ENCODE measurements around the gene PCDH1.

PCDH1 gene

DNA sequence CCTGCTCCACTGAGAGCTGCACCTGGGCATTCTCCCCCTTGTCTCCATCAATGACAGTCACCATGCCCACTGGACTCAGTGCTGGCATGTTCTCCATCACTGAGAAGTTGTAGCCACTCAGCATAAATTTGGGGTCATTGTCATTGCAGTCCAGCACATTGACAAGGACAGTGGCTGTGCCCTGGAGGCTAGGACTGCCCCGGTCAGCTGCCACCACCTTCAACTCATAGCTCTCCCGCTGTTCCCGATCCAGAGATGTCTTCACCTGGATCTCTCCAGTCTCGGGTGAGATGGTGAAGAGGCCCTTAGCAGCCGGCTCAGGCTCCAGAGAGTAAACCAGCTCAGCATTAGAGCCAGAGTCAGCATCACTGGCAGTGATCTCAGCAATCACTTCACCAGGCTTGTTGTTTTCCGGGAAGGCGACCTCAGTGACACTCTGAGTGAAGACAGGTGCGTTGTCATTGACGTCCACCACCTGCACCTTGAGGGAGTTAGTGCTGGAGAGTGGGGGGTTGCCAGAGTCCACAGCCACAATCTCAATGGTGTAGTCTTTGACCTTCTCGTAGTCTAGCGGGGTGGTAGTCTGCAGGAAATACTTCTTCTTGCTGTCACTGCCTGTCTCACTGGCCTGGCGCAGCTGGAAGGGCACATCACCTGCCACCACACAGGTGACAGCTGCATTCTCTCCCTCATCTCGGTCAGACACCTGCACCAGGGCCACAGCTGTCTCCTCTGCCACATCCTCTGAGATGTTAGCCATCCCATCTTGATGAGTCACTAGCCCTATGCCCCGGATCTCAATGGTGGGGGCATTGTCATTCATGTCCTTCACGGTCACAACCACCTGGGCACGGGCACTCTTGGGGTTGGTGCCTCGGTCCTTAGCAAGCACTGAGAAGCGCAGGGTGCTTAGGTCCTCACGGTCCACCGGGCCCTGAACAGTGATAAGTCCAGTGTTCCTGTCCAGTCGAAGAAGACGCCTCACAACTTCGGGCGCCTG, 13.5 kb downstream of the PCDH1 start:
- TF ChIP-seq ZC3H10 (CRISPR knock-in tag; IDR thresholded peaks at IDR 0.05) (no peak), ESRRG (CRISPR knock-in tag; IDR thresholded peaks at IDR 0.05) (no peak), BACH2 (CRISPR knock-in tag; IDR thresholded peaks at IDR 0.05; ENCODE audit: borderline replicate concordance) (no peak), ZFP30 (CRISPR knock-in tag; IDR thresholded peaks at IDR 0.05) (no peak), ARNTL (CRISPR knock-in tag; IDR thresholded peaks at IDR 0.05; ENCODE audit: borderline replicate concordance, low read depth) (no peak), GLIS3 (CRISPR knock-in tag; IDR thresholded peaks at IDR 0.05) (no peak), POU6F1 (CRISPR knock-in tag; IDR thresholded peaks at IDR 0.05; ENCODE audit: borderline replicate concordance, low read depth) (no peak), PPARA (CRISPR knock-in tag; IDR thresholded peaks at IDR 0.05; ENCODE audit: borderline replicate concordance) (no peak), OSR1 (CRISPR knock-in tag; IDR thresholded peaks at IDR 0.05) (no peak), ZFP3 (CRISPR knock-in tag; IDR thresholded peaks at IDR 0.05) (no peak)
- TF ChIP-seq, protein P1, sequence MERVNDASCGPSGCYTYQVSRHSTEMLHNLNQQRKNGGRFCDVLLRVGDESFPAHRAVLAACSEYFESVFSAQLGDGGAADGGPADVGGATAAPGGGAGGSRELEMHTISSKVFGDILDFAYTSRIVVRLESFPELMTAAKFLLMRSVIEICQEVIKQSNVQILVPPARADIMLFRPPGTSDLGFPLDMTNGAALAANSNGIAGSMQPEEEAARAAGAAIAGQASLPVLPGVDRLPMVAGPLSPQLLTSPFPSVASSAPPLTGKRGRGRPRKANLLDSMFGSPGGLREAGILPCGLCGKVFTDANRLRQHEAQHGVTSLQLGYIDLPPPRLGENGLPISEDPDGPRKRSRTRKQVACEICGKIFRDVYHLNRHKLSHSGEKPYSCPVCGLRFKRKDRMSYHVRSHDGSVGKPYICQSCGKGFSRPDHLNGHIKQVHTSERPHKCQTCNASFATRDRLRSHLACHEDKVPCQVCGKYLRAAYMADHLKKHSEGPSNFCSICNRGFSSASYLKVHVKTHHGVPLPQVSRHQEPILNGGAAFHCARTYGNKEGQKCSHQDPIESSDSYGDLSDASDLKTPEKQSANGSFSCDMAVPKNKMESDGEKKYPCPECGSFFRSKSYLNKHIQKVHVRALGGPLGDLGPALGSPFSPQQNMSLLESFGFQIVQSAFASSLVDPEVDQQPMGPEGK (CRISPR knock-in tag; IDR thresholded peaks at IDR 0.05; ENCODE audit: borderline replicate concordance): no peak
- no peak for ATAC-seq

- ATAC-seq: no peak
- TF ChIP-seq ESRRG (CRISPR knock-in tag; IDR thresholded peaks at IDR 0.05): no peak
- TF ChIP-seq CSDC2 (CRISPR knock-in tag; IDR thresholded peaks at IDR 0.05): no peak
- TF ChIP-seq, protein P2, sequence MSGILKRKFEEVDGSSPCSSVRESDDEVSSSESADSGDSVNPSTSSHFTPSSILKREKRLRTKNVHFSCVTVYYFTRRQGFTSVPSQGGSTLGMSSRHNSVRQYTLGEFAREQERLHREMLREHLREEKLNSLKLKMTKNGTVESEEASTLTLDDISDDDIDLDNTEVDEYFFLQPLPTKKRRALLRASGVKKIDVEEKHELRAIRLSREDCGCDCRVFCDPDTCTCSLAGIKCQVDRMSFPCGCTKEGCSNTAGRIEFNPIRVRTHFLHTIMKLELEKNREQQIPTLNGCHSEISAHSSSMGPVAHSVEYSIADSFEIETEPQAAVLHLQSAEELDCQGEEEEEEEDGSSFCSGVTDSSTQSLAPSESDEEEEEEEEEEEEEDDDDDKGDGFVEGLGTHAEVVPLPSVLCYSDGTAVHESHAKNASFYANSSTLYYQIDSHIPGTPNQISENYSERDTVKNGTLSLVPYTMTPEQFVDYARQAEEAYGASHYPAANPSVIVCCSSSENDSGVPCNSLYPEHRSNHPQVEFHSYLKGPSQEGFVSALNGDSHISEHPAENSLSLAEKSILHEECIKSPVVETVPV (CRISPR knock-in tag; IDR thresholded peaks at IDR 0.05): no peak
- no peak for TF ChIP-seq ZC3H10 (CRISPR knock-in tag; IDR thresholded peaks at IDR 0.05)
- TF ChIP-seq BACH2 (CRISPR knock-in tag; IDR thresholded peaks at IDR 0.05; ENCODE audit: borderline replicate concordance): no peak
- TF ChIP-seq POU6F1 (CRISPR knock-in tag; IDR thresholded peaks at IDR 0.05; ENCODE audit: borderline replicate concordance, low read depth): no peak
- no peak for TF ChIP-seq OSR1 (CRISPR knock-in tag; IDR thresholded peaks at IDR 0.05)
- no peak for TF ChIP-seq PPARA (CRISPR knock-in tag; IDR thresholded peaks at IDR 0.05; ENCODE audit: borderline replicate concordance)
- no peak for TF ChIP-seq ZFP30 (CRISPR knock-in tag; IDR thresholded peaks at IDR 0.05)
- no peak for TF ChIP-seq GLIS3 (CRISPR knock-in tag; IDR thresholded peaks at IDR 0.05)
- TF ChIP-seq ZNF8 (CRISPR knock-in tag; IDR thresholded peaks at IDR 0.05): no peak
Observed at GRCh38 chr5:141863569-141864178, 14.5 kb downstream of the PCDH1 start.

DNA sequence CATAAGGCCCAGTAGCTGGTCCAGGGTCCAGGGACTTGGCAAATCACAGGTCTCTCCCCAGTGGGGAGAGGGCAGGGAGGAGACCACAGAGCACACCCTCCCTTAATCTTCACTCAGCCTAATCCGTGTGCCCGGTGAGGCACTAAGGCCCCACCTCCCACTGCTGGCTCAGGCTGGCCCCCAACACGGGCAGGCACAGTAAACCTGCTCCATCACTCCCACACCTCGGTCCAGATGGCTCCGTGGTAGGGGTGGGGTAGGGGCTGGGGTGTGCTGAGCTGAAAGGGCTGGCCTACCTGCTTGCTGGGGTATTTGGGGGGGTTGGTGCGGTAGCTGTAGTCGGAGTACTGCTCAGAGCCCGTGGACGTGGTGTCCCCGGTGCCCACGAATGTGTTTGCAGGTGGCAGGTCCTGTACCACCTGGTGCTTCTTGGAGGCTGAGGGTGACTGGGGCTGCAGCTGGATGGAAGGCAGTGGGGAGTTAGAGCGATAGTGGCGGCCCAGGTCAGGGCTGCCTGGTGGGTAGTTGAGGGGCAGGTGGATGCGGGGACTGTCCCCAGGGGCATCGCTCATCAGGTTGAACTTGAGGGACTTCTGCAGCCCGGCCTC, 15.2 kb downstream of the PCDH1 start:
- no peak for ATAC-seq
- TF ChIP-seq POU6F1 (CRISPR knock-in tag; IDR thresholded peaks at IDR 0.05; ENCODE audit: borderline replicate concordance, low read depth) (no peak), ESRRG (CRISPR knock-in tag; IDR thresholded peaks at IDR 0.05) (no peak), SNAI2 (CRISPR knock-in tag; IDR thresholded peaks at IDR 0.05) (no peak), GLIS3 (CRISPR knock-in tag; IDR thresholded peaks at IDR 0.05) (no peak), TSHZ2 (CRISPR knock-in tag; IDR thresholded peaks at IDR 0.05) (no peak), ZNF565 (CRISPR knock-in tag; conservative IDR thresholded peaks at IDR 0.05; ENCODE audit: low read depth) (no peak), ZNF8 (CRISPR knock-in tag; IDR thresholded peaks at IDR 0.05) (no peak), CREB5 (CRISPR knock-in tag; IDR thresholded peaks at IDR 0.05; ENCODE audit: low read depth) (no peak), PPARA (CRISPR knock-in tag; IDR thresholded peaks at IDR 0.05; ENCODE audit: borderline replicate concordance) (no peak)
- TF ChIP-seq, protein P1 (CRISPR knock-in tag; IDR thresholded peaks at IDR 0.05; ENCODE audit: borderline replicate concordance): no peak

Data from SK-N-SH treated with all-trans-retinoic acid at 6 μM for 48 hours (cell line).